ENCODE results near the gene L3MBTL4.

GRCh38 chr18:6156446-6156845 lies 258.3 kb downstream of the L3MBTL4 start:
- TF ChIP-seq TAF1 (IDR thresholded peaks at IDR 0.05; ENCODE audit: low read depth) (no peak), NFIC (IDR thresholded peaks at IDR 0.05) (no peak), ZBTB7A (IDR thresholded peaks at IDR 0.05; ENCODE audit: low read depth) (no peak), USF1 (IDR thresholded peaks at IDR 0.05) (no peak), MAX (IDR thresholded peaks at IDR 0.05) (no peak), TCF12 (IDR thresholded peaks at IDR 0.05; ENCODE audit: low read depth) (no peak), REST (IDR thresholded peaks at IDR 0.05; ENCODE audit: low read depth) (no peak), RAD21 (IDR thresholded peaks at IDR 0.05; ENCODE audit: low read depth) (no peak), CREB1 (IDR thresholded peaks at IDR 0.05; ENCODE audit: low read depth) (no peak), EP300 (IDR thresholded peaks at IDR 0.05; ENCODE audit: borderline replicate concordance) (no peak), YY1 (IDR thresholded peaks at IDR 0.05; ENCODE audit: low read depth) (no peak), CEBPB (IDR thresholded peaks at IDR 0.05) (no peak), TEAD4 (IDR thresholded peaks at IDR 0.05) (no peak), EGR1 (IDR thresholded peaks at IDR 0.05) (no peak)
